GM13976 (cell line): ENCODE results near the gene PHF11.

Experiments
- DNase-seq: peaks from one replicate; pipeline ENCODE4 v3.0.0; 2012; ENCODE audit warnings: low spot score
- CTCF ChIP-seq: IDR thresholded peaks from 2 replicates; pipeline ENCODE4 v1.5.1; 2012; ENCODE audit warnings: borderline replicate concordance, mild to moderate bottlenecking; ENCODE audit not compliant: insufficient read depth; ENCODE audit errors: extremely low read depth, missing control alignments, control extremely low read depth
- in situ Hi-C: fragments of 300-500 bp; cut with MboI; formaldehyde crosslinking; loops from one replicate; pipeline ENCODE4 v1.12.0; 2022; ENCODE audit warnings: low sequenced_read_pairs, mixed read lengths, inconsistent platforms; ENCODE audit not compliant: unreplicated experiment

Gene PHF11

GRCh38 chr13:49538404-49538803 is 42.7 kb downstream of the PHF11 start:
- no peak for DNase-seq
- TF ChIP-seq CTCF, result no peak
- in situ Hi-C loops, result no loop called here

- no peak for DNase-seq
- no peak for TF ChIP-seq CTCF
- in situ Hi-C loops, result no loop called here
These were observed 43.6 kb downstream of the PHF11 start for GRCh38 chr13:49539313-49539712.

GRCh38 chr13:49539746-49540145 is 44.0 kb downstream of the PHF11 start:
- DNase-seq, result no peak
- in situ Hi-C loops, result no loop called here
- TF ChIP-seq CTCF, result no peak

- DNase-seq, result no peak
- TF ChIP-seq CTCF, result no peak
- in situ Hi-C loops, result no loop called here
These were observed 44.8 kb downstream of the PHF11 start for GRCh38 chr13:49540552-49540951.

- no peak for DNase-seq
- TF ChIP-seq CTCF, result no peak
- in situ Hi-C loops, result no loop called here
These were observed 47.9 kb downstream of the PHF11 start for GRCh38 chr13:49543656-49544055.

- in situ Hi-C loops, result no loop called here
- TF ChIP-seq CTCF, result no peak
- DNase-seq, result no peak
These were observed 49.9 kb downstream of the PHF11 start for GRCh38 chr13:49545661-49546060.

GRCh38 chr13:49546561-49546960 is 50.8 kb downstream of the PHF11 start:
- in situ Hi-C loops, result no loop called here
- DNase-seq, result no peak
- TF ChIP-seq CTCF, result no peak
